LNCaP clone FGC (cell line): ENCODE results near the gene KIF18B.

Source experiments
- DNase-seq: peaks from one replicate; pipeline ENCODE4 v3.0.0-alpha.2; 2011; ENCODE audit warnings: low read depth
- H3K4me3 ChIP-seq: 2 replicates; pipeline ENCODE4 v1.5.1; 2011; ENCODE audit warnings: mild to moderate bottlenecking, low read depth, low read length, control low read depth
- TF ChIP-seq, protein P1 (sequence below): IDR thresholded peaks from 2 replicates; pipeline ENCODE4 v1.5.1; 2012; ENCODE audit warnings: mild to moderate bottlenecking; ENCODE audit not compliant: control insufficient read depth, insufficient read depth; ENCODE audit errors: extremely low read depth

The KIF18B gene

DNA sequence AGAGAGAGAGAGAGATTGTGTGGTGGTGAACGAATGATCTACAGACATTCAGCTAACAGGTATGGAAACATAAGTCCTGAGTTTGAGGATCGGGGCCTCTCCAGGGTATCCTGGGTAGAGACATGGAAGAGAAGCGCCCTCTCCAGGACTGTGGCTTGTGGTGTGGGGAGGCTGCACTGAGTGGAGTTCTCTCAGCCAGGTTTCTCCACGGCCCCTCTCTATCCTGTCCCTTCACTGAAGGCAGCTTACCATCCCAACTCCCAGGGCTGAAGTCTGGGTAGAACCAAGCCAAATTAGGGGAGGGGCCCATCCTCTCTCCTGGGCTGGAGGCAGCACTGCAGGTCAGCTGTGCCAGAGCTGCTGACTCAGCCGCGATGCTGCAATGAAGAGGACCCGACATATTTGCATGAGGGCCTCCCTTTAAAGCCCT lies 14.4 kb upstream of the KIF18B start:
- TF ChIP-seq, protein P1, sequence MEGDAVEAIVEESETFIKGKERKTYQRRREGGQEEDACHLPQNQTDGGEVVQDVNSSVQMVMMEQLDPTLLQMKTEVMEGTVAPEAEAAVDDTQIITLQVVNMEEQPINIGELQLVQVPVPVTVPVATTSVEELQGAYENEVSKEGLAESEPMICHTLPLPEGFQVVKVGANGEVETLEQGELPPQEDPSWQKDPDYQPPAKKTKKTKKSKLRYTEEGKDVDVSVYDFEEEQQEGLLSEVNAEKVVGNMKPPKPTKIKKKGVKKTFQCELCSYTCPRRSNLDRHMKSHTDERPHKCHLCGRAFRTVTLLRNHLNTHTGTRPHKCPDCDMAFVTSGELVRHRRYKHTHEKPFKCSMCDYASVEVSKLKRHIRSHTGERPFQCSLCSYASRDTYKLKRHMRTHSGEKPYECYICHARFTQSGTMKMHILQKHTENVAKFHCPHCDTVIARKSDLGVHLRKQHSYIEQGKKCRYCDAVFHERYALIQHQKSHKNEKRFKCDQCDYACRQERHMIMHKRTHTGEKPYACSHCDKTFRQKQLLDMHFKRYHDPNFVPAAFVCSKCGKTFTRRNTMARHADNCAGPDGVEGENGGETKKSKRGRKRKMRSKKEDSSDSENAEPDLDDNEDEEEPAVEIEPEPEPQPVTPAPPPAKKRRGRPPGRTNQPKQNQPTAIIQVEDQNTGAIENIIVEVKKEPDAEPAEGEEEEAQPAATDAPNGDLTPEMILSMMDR: no peak
- H3K4me3 ChIP-seq: no peak overlapping the region
- no peak for DNase-seq

DNA sequence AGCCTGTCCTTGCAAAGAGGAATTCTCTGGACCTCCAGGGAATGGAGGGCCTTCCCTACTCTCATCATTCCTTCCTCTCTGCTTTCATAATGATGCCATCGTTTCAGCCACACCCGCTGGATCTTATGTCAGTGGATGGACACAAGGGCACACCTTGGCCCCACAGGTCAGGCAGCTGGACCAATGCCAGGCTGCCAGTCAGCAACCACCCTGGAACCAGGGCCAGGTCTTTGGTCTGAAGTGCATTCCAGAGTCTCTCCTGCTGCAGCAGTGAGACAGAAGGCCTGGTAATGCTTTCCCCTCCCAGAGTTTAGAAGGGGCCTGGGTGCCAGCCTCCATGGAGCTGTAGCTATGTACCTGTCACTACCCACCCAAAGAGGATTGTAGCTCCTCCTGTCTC lies 13.1 kb upstream of the KIF18B start:
- TF ChIP-seq, protein P1: no peak
- H3K4me3 ChIP-seq: no peak overlapping the region
- DNase-seq: no peak

DNA sequence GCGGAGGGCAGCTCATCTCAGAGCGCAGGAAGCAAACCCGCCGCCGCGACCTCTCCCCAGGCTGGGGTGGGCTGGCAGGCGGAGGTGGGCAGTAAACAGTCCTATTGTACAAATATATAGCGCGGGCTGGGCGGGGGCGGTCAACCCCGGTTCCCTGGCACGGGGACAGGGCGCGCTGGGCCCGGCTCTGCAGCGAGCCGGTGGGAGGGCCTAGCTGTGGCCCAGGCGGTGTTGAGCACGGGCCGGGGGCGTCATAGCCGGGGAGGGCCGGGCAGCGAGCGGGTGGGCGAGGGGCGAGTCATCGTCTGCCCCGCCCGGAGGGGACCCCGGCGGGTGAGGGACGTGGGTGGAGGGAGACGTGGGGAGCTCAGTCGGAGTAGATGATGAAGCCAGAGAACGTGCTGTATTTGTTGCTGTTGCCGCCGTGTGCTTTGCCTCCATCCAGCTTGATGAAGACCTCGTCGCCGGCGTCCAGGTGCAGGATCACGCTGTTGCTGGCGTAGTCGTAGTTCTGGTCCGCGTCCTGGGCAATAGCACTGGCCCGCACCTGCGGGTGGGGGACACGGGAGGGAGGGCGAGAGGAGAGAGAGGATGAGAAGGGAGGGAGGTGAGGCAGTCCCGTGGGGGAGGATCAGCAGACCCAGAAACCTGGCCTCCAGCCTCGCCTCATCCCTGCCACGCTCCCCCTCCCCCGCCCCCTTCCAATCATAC lies 12.4 kb upstream of the KIF18B start:
- H3K4me3 ChIP-seq: no peak overlapping the region
- DNase-seq: no peak
- TF ChIP-seq, protein P1: no peak

DNA sequence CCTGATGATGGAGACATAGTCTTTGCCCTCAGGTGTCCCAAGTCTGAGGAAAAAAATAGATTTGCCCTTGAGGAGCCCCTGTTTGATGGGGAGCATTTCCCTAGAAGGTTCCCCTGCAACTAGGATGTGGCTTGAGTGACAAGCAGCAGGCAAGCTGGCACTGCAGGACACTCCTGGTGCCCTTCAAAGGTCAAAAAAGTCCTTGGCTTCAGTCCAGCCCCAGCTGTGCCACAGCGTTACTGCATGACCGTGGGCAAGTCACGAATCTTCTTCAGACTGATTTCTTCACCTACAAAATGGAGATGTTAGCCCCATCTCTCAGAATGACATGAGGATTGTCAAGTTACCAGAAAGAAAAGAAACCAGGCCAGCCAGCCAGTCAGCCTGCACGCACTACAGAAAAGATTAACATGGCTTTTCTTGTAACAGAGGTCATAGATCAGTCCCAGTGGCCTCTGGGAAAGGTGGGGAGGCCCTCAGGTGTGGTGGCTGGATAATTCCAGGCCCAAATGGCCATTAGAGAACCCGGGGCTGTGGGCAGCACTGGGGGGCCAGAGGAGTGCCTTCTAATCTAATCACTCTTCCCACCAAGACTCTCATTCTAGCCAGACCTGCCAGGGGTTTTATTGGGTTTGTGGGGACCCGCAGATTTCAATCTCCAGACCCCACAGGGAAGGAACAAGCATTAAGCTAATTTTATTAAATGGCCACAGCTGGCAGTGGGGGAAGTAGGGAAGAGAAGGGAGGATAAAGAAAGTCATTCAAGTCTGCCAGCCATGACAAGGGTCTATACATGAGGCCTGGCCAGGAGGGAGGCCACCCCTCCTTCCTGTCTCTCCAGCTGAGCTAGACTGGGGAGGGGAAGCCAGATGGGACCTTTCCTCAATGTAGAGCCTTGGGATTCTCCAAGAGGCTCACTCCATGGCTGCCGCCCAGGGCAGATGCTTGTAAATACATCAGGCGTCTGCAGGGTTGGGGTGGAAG lies 9.7 kb upstream of the KIF18B start:
- DNase-seq: no peak
- no peak overlapping the region for H3K4me3 ChIP-seq
- TF ChIP-seq, protein P1: no peak

DNA sequence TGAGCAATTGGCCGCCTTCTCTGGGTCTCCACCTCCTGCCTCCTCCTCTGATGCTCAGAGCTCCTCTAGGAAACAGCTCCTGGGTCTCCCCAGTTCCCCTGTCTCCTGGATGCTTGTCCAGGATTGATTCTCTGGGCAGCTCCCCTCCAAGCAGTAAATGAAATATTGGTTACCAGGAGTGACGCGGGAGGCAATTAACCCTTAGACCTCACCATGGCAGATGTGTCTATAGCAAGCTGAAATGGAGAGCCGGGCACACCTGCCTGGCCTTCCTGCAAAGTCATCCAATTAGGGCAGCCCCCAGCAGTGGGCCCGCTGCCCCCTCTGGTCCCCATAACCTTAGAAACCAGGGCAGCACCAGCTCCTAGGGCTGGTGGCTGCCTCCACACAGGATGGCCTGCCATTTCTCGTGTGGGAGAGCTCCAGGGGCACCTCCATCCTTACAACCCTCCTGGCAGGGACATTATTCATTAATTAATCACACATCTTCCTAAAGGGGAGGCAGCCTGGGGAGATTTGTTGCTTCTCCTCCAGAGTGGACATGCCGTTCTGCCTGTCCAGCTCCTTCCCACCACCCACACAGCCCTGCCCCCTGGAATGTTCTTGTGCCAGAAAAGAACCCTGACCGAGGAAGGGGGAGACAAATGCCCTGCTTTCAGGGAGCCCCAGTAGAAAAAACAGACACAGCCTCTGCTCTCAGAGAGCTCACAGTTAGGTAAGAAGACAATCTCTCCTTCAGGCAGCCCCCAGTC lies 8.3 kb upstream of the KIF18B start:
- no peak overlapping the region for H3K4me3 ChIP-seq

DNA sequence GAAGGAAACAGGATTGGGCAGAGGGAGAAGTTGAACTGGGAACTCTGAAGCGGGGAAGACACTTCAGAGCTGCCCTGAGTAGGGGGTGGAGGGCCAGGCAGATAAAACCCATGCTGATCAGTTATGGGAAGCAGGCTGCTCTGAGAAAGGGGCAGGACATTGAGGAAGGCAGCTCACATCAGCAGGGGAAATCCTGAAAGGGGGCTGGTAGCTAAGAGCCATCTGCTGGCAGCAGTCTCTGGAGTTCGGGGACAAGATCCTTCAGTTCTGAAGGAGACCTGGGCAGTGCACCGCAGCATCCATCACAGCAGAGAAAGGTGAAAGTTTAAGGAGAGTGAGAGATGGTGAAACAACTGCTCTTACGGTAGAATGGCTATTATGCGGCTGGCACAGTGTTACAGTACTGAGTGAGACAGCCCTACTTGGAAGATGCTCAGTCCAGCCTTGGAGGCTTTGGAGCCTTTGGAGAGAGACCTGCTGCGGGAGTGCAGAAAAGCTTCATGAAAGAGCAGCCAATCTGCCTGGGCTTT lies 5.4 kb upstream of the KIF18B start:
- TF ChIP-seq, protein P1: no peak
- no peak for DNase-seq
- no peak overlapping the region for H3K4me3 ChIP-seq

More for the DNA sequence above, 8.3 kb upstream of the KIF18B start:
- TF ChIP-seq, protein P1: no peak
- no peak for DNase-seq
